ENCODE results near the gene UGT1A7.

DNA sequence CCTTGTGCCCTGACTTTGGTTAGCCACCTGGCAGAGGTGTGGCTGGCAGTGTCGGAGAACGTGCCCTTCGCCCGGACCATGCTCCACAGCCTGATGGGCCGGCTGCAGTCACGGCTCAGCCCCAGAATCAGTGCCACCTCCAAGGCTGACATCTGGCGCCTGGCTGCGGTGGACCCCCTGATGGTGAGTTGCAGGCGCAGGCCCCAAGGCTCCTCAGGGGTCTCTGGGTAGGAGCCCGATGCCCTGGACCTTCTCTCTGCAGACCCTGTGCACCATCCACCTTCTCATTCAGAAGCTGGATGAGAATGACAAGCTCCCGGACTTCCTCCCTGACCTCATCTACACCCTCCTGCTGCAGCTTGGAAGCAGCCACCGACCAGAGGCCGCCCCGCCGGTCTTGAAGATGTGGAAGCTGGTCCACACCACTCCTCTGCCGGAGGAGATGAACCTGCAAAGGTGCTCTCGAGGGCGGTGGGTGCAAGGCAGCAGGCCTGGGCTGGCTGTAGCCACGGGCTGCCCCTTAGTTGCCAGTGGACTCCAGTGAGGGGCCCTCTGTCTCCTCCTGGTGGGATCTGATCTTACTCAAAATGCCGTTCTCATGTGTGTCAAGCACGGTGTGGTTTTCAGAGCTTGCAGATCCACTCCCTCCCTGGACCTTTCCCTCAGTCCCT, 140.5 kb downstream of the UGT1A7 start:
- TF ChIP-seq POLR2AphosphoS5 (IDR thresholded peaks at IDR 0.05; ENCODE audit: insufficient read depth in 1 of 2, low read depth in 1 of 2) (no peak), POLR2A (IDR thresholded peaks at IDR 0.05) (no peak)
- TF ChIP-seq, protein P1, sequence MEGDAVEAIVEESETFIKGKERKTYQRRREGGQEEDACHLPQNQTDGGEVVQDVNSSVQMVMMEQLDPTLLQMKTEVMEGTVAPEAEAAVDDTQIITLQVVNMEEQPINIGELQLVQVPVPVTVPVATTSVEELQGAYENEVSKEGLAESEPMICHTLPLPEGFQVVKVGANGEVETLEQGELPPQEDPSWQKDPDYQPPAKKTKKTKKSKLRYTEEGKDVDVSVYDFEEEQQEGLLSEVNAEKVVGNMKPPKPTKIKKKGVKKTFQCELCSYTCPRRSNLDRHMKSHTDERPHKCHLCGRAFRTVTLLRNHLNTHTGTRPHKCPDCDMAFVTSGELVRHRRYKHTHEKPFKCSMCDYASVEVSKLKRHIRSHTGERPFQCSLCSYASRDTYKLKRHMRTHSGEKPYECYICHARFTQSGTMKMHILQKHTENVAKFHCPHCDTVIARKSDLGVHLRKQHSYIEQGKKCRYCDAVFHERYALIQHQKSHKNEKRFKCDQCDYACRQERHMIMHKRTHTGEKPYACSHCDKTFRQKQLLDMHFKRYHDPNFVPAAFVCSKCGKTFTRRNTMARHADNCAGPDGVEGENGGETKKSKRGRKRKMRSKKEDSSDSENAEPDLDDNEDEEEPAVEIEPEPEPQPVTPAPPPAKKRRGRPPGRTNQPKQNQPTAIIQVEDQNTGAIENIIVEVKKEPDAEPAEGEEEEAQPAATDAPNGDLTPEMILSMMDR (IDR thresholded peaks at IDR 0.05) = no peak
